H9 (cell line): ENCODE results near the gene IQGAP2. TPM values are rescaled to one million over a fixed set of nuclear protein-coding genes. Genes with fewer than 3 reads are reported as not detected.

Experiments
- DNase-seq: peaks from one replicate; pipeline ENCODE4 v3.0.0-alpha.2; 2017
- H2AFZ ChIP-seq: one replicate; pipeline ENCODE4 v1.6.1; 2013; ENCODE audit warnings: mild to moderate bottlenecking, low read length, control low read depth, moderate library complexity
- H2AK5ac ChIP-seq: 2 replicates; pipeline ENCODE4 v1.6.1; 2013; ENCODE audit warnings: low read length, control low read depth, mixed read lengths; ENCODE audit not compliant: insufficient read length
- H2BK120ac ChIP-seq: one replicate; pipeline ENCODE4 v1.6.1; 2013; ENCODE audit warnings: low read depth, mild to moderate bottlenecking, low read length, control low read depth, inconsistent platforms; ENCODE audit not compliant: poor library complexity, severe bottlenecking
- H2BK12ac ChIP-seq: 2 replicates; pipeline ENCODE4 v1.6.1; 2013; ENCODE audit warnings: low read length, control low read depth, mixed read lengths, low read depth; ENCODE audit not compliant: insufficient read length
- H2BK15ac ChIP-seq: 2 replicates; pipeline ENCODE4 v1.6.1; 2013; ENCODE audit warnings: low read depth, low read length, control low read depth
- H2BK20ac ChIP-seq: one replicate; pipeline ENCODE4 v1.6.1; 2013; ENCODE audit warnings: low read depth, mild to moderate bottlenecking, low read length, control low read depth, inconsistent platforms; ENCODE audit not compliant: poor library complexity, severe bottlenecking
- H2BK5ac ChIP-seq: 2 replicates; pipeline ENCODE4 v1.6.1; 2013; ENCODE audit warnings: low read length, control low read depth, mixed read lengths; ENCODE audit not compliant: insufficient read length
- H3K14ac ChIP-seq: 2 replicates; pipeline ENCODE4 v1.6.1; 2013; ENCODE audit warnings: low read length, control low read depth; ENCODE audit not compliant: insufficient read depth
- H3K18ac ChIP-seq: 2 replicates; pipeline ENCODE4 v1.6.1; 2013; ENCODE audit warnings: low read depth, mild to moderate bottlenecking, mixed read lengths, low read length, control low read depth; ENCODE audit not compliant: insufficient read length
- H3K23ac ChIP-seq: 2 replicates; pipeline ENCODE4 v1.6.1; 2013; ENCODE audit warnings: low read length, control low read depth, mixed read lengths, low read depth; ENCODE audit not compliant: insufficient read length
- H3K23me2 ChIP-seq: 2 replicates; pipeline ENCODE4 v1.6.1; 2013; ENCODE audit warnings: low read depth, mild to moderate bottlenecking, mixed read lengths, low read length, control low read depth; ENCODE audit not compliant: insufficient read length, poor library complexity, severe bottlenecking
- H3K27ac ChIP-seq: 2 replicates; pipeline ENCODE4 v1.5.1; 2013; ENCODE audit warnings: low read length, control low read depth, mixed read lengths, low read depth; ENCODE audit not compliant: insufficient read length
- H3K27me3 ChIP-seq: 2 replicates; pipeline ENCODE4 v1.6.1; 2013; ENCODE audit warnings: low read length, control low read depth, inconsistent platforms; ENCODE audit not compliant: insufficient read depth
- H3K4ac ChIP-seq: 2 replicates; pipeline ENCODE4 v1.6.1; 2013; ENCODE audit warnings: low read depth, mild to moderate bottlenecking, control low read depth, inconsistent platforms, low read length, moderate library complexity
- H3K4me1 ChIP-seq: 2 replicates; pipeline ENCODE4 v1.6.1; 2013; ENCODE audit warnings: low read length, control low read depth, inconsistent platforms; ENCODE audit not compliant: insufficient read depth
- H3K4me2 ChIP-seq: 2 replicates; pipeline ENCODE4 v1.6.1; 2013; ENCODE audit warnings: low read length, control low read depth, mixed read lengths; ENCODE audit not compliant: insufficient read length, insufficient read depth
- H3K56ac ChIP-seq: 2 replicates; pipeline ENCODE4 v1.6.1; 2013; ENCODE audit warnings: low read depth, mild to moderate bottlenecking, mixed read lengths, low read length, control low read depth; ENCODE audit not compliant: insufficient read length
- H3K79me1 ChIP-seq: 2 replicates; pipeline ENCODE4 v1.6.1; 2013; ENCODE audit warnings: low read depth, mild to moderate bottlenecking, moderate library complexity, low read length, control low read depth, inconsistent platforms; ENCODE audit not compliant: insufficient read depth, poor library complexity, severe bottlenecking
- H3K79me2 ChIP-seq: 2 replicates; pipeline ENCODE4 v1.6.1; 2013; ENCODE audit warnings: low read length, control low read depth, inconsistent platforms; ENCODE audit not compliant: insufficient read depth
- H3K9ac ChIP-seq: 2 replicates; pipeline ENCODE4 v1.6.1; 2013; ENCODE audit warnings: low read length, control low read depth, mixed read lengths; ENCODE audit not compliant: insufficient read length; ENCODE audit errors: extremely low read depth
- H3K9me3 ChIP-seq: one replicate; pipeline ENCODE4 v1.6.1; 2013; ENCODE audit warnings: low read depth, low read length, inconsistent platforms; ENCODE audit not compliant: control insufficient read depth
- H3T11ph ChIP-seq: one replicate; pipeline ENCODE4 v1.6.1; 2013; ENCODE audit warnings: mild to moderate bottlenecking, low read length, control low read depth, inconsistent platforms
- H4K20me1 ChIP-seq: one replicate; pipeline ENCODE4 v1.6.1; 2013; ENCODE audit not compliant: control insufficient read depth, insufficient read length, insufficient read depth
- H4K5ac ChIP-seq: 2 replicates; pipeline ENCODE4 v1.6.1; 2013; ENCODE audit warnings: low read depth, mild to moderate bottlenecking, mixed read lengths, low read length, control low read depth; ENCODE audit not compliant: insufficient read length
- H4K8ac ChIP-seq: replicated peaks from 2 replicates; pipeline ENCODE4 v1.6.1; 2013; ENCODE audit warnings: low read length, control low read depth, mixed read lengths, low read depth; ENCODE audit not compliant: insufficient read length
- H4K91ac ChIP-seq: 2 replicates; pipeline ENCODE4 v1.6.1; 2013; ENCODE audit warnings: low read depth, mild to moderate bottlenecking, moderate library complexity, mixed read lengths, low read length, control low read depth; ENCODE audit not compliant: insufficient read length
- H3K27ac Mint-ChIP-seq, 3 experiments: 2 replicates in 2 of 3; 3 replicates in 1 of 3; pipeline ENCODE4 v1.8.0; 2020 to 2021; ENCODE audit warnings: mixed read lengths in 3 of 3, mild to moderate bottlenecking in 1 of 3, moderate library complexity in 1 of 3
- H3K27me3 Mint-ChIP-seq: 2 replicates; pipeline ENCODE4 v1.8.0; 2021; ENCODE audit warnings: low read depth, mild to moderate bottlenecking, moderate library complexity, mixed read lengths
- H3K36me3 Mint-ChIP-seq, 3 experiments: 2 replicates in 2 of 3; 3 replicates in 1 of 3; pipeline ENCODE4 v1.8.0; 2020 to 2021; ENCODE audit warnings: low read depth in 3 of 3, mixed read lengths in 3 of 3; ENCODE audit not compliant: insufficient read depth in 1 of 3
- H3K4me1 Mint-ChIP-seq, 2 experiments: 2 replicates each; pipeline ENCODE4 v1.8.0; 2020; ENCODE audit warnings: mixed read lengths in 2 of 2
- H3K4me3 Mint-ChIP-seq, 2 experiments: 2 replicates in 1 of 2; 3 replicates in 1 of 2; pipeline ENCODE4 v1.8.0; 2020 to 2021; ENCODE audit warnings: mild to moderate bottlenecking in 2 of 2, mixed read lengths in 2 of 2, moderate library complexity in 1 of 2
- H3K9me3 Mint-ChIP-seq, 2 experiments: 2 replicates in 1 of 2; 3 replicates in 1 of 2; pipeline ENCODE4 v1.8.0; 2020; ENCODE audit warnings: mild to moderate bottlenecking in 2 of 2, mixed read lengths in 2 of 2, moderate library complexity in 1 of 2
- CTCF ChIP-seq: fragments of 200-600 bp; sonication (generic); conservative IDR thresholded peaks from 3 replicates; pipeline ENCODE4 v1.8.0; 2021; ENCODE audit warnings: antibody characterized with exemption, mild to moderate bottlenecking
- WGBS: extraction: QIAGEN DNeasy Blood & Tissue Kit; methylation state at CpG from one replicate; pipeline ENCODE4 v1.1.7; 2013; ENCODE audit warnings: missing lambda C conversion rate, low lambda C conversion rate, mixed read lengths; ENCODE audit not compliant: insufficient read length; ENCODE audit errors: extremely low coverage; 5-methylcytosine and 5-hydroxymethylcytosine counted together
- total RNA-seq: library from RNA; stranded (reverse); gene quantifications from 2 replicates; pipeline ENCODE4 v1.2.1, GENCODE V29; 2021

IQGAP2 gene
- total RNA-seq, 1 experiment from 2014 or later, result 22.5 TPM

GRCh38 chr5:76542887-76543690 is 140.0 kb downstream of the IQGAP2 start:
- no peak overlapping the region for H3K56ac ChIP-seq
- H3K23me2 ChIP-seq, result no peaks in the 10 kb centered on the region
- Mint-ChIP-seq H3K36me3 (no peaks in the 10 kb centered on the region), H3K9me3 (no peaks in the 10 kb centered on the region), H3K27me3 (no peaks in the 10 kb centered on the region), H3K4me3 (no peak overlapping the region), H3K4me1 (peaks cover 11 to 24% of the 10 kb centered on the region in 2 experiments), H3K27ac (peak overlapping the region in 1 of 3 experiments; percentile 36; a peak in 3 of 7 replicates)
- H4K5ac ChIP-seq, result no peak overlapping the region
- H2BK12ac ChIP-seq, result no peak overlapping the region
- DNase-seq, result no peak
- H3K79me2 ChIP-seq, result peaks cover 4% of the 10 kb centered on the region; the same call in 1 of the 2 replicates
- H3K23ac ChIP-seq, result no peak overlapping the region
- no peak overlapping the region for H2BK20ac ChIP-seq
- no peak overlapping the region for H2BK120ac ChIP-seq
- no peak overlapping the region for H3K14ac ChIP-seq
- no peak overlapping the region for H2AK5ac ChIP-seq
- no peaks in the 10 kb centered on the region for H3K79me1 ChIP-seq
- no peaks in the 10 kb centered on the region for H4K20me1 ChIP-seq
- no peak overlapping the region for H2BK15ac ChIP-seq
- H2AFZ ChIP-seq, result no peak overlapping the region
- TF ChIP-seq CTCF, result no peak; the same call in 2 of the 3 replicates
- H3K9ac ChIP-seq, result no peak overlapping the region
- no peak overlapping the region for H3K4ac ChIP-seq
- H3T11ph ChIP-seq, result no peak overlapping the region
- no peaks in the 10 kb centered on the region for H3K27me3 ChIP-seq
- no peak overlapping the region for H3K18ac ChIP-seq
- H2BK5ac ChIP-seq, result no peak overlapping the region
- H3K27ac ChIP-seq, result no peak overlapping the region
- WGBS, result no CpG with 5 or more reads among the region's 13 CpGs
- no peaks in the 10 kb centered on the region for H3K9me3 ChIP-seq
- no peak overlapping the region for H3K4me2 ChIP-seq
- no peak overlapping the region for H4K8ac ChIP-seq
- peaks cover 11% of the 10 kb centered on the region; the same call in 1 of the 2 replicates for H3K4me1 ChIP-seq
- H4K91ac ChIP-seq, result no peak overlapping the region
